Stomach (tissue), 9 donors: ENCODE data around the gene CENPX. TPM values are rescaled to one million over a fixed set of nuclear protein-coding genes. Genes with fewer than 3 reads are reported as not detected.
A peak's percentile ranks its signal among the peaks of the same experiment; 100 is the strongest.

ENCODE experiments used
- DNase-seq, 2 donors: peaks; one replicate each; pipeline versions ENCODE4 v3.0.0 to v3.0.0-alpha.2; 2013 to 2019
- H3K27ac ChIP-seq, 5 donors: fragments of 200-600 bp in 4 of 5; sonication (generic) in 4 of 5; one replicate each; pipeline ENCODE4 v1.5.1; 2013 to 2019; ENCODE audit warnings: mild to moderate bottlenecking in 1 of 5, moderate library complexity in 1 of 5
- H3K27me3 ChIP-seq, 3 donors: fragments of 200-600 bp; sonication (generic); one replicate each; pipeline ENCODE4 v1.5.1; 2017 to 2019; ENCODE audit warnings: mixed run types in 1 of 3
- H3K36me3 ChIP-seq, 4 donors: fragments of 200-600 bp; sonication (generic); 1 replicate in 3 of 4; 2 replicates in 1 of 4; pipeline ENCODE4 v1.5.1; 2016 to 2019
- H3K4me1 ChIP-seq, 4 donors: fragments of 200-600 bp; sonication (generic); one replicate each; pipeline ENCODE4 v1.5.1; 2016 to 2019
- H3K4me3 ChIP-seq, 4 donors: fragments of 200-600 bp; sonication (generic) in 3 of 4; one replicate each; pipeline ENCODE4 v1.5.1; 2016 to 2019; ENCODE audit warnings: mild to moderate bottlenecking in 1 of 4
- H3K9me3 ChIP-seq, 4 donors: fragments of 200-600 bp; sonication (generic); one replicate each; pipeline ENCODE4 v1.5.1; 2016 to 2019
- CTCF ChIP-seq, 7 experiments: fragments of 450-650 bp in 4 of 7; fragments of 200-600 bp in 3 of 7; sonication (generic) in 3 of 7; IDR thresholded peaks; one replicate each; pipeline ENCODE4 v1.5.1; 2016 to 2019; ENCODE audit warnings: antibody characterized with exemption in 7 of 7, control low read depth in 2 of 7, mild to moderate bottlenecking in 1 of 7
- EP300 ChIP-seq: sonication (generic); formaldehyde crosslinking; IDR thresholded peaks from one replicate; pipeline ENCODE4 v1.6.1; 2017; ENCODE audit warnings: antibody characterized with exemption
- POLR2A ChIP-seq, 4 donors: fragments of 450-650 bp; IDR thresholded peaks; one replicate each; pipeline ENCODE4 v1.6.1; 2016; ENCODE audit warnings: antibody characterized with exemption in 4 of 4, control low read depth in 2 of 4, mild to moderate bottlenecking in 1 of 4, moderate library complexity in 1 of 4
- POLR2AphosphoS5 ChIP-seq, 3 donors: sonication (generic); formaldehyde crosslinking; IDR thresholded peaks; one replicate each; pipeline ENCODE4 v1.6.1; 2016; ENCODE audit warnings: antibody characterized with exemption in 3 of 3
- WGBS, 5 donors: extraction: QIAGEN DNeasy Blood & Tissue Kit in 3 of 5; methylation state at CpG; one replicate each; pipeline versions ENCODE4 v1.1.5 to v1.1.7; 2013 to 2018; 5-methylcytosine and 5-hydroxymethylcytosine counted together
- intact Hi-C: fragments of 100-400 bp; cut with DNase I; formaldehyde crosslinking; loops from one replicate; pipeline ENCODE4 v1.15.1; 2023; ENCODE audit warnings: low total_unique reads
- polyA plus RNA-seq, 3 donors: library from polyadenylated mRNA; stranded (reverse); fragments of 200-250 nt; gene quantifications; one replicate each; pipeline ENCODE4 v1.2.3, GENCODE V29; 2013
- total RNA-seq, 5 donors: library from RNA; depleted of rRNA; stranded (reverse); fragments of >200 nt; gene quantifications; one replicate each; pipeline versions ENCODE4 v1.1.0 to v1.2.3, GENCODE V29; 2014 to 2016
- donor health status: healthy with polysubstance abuse.
- donor health status: Bipolar disorder and iron deficiency.
- donor health status: healthy.

CENPX gene
- total and polyA plus RNA-seq, 8 donors = 22.0 to 231 (median 151) TPM

- Histone ChIP-seq H3K36me3 (peaks cover 0 to 26% (median 18%) of the 10 kb centered on the region in 4 donors), H3K9me3 (no peaks in the 10 kb centered on the region), H3K27ac (peak overlapping the region; percentile 73 to 87 (median 81)), H3K4me1 (peaks cover 19 to 42% (median 31%) of the 10 kb centered on the region in 4 donors), H3K4me3 (peak overlapping the region; percentile 45 to 71 (median 60)), H3K27me3 (peaks cover 0 to 14% (median 8%) of the 10 kb centered on the region in 3 donors)
- TF ChIP-seq CTCF (IDR thresholded peaks at IDR 0.05) = peak in 5 of 7 experiments; percentile 89 to 95 (median 92)
- TF ChIP-seq POLR2AphosphoS5 (IDR thresholded peaks at IDR 0.05) = peak in 2 of 3 donors; percentile 49 to 82
- TF ChIP-seq POLR2A (IDR thresholded peaks at IDR 0.05) = no peak
- WGBS, 5 donors = 0 to 6% (median 1%) methylated on average over 17 to 94 of the region's 94 CpGs
- intact Hi-C loops = no loop called here
- peak; percentile 90 to 94 for DNase-seq
Measured at GRCh38 chr17:82030470-82031302, 8.0 kb upstream of the CENPX start.

GRCh38 chr17:82029990-82030469, 7.4 kb upstream of the CENPX start:
- Histone ChIP-seq H3K4me1 (peaks cover 16 to 36% (median 31%) of the 10 kb centered on the region in 4 donors), H3K36me3 (peaks cover 0 to 21% (median 14%) of the 10 kb centered on the region in 4 donors), H3K4me3 (peak overlapping the region in 3 of 4 donors; percentile 51 to 71 (median 68)), H3K27me3 (peaks cover 0 to 14% (median 8%) of the 10 kb centered on the region in 3 donors), H3K27ac (peak overlapping the region in 2 of 5 donors; percentile 11 to 73), H3K9me3 (no peaks in the 10 kb centered on the region)
- TF ChIP-seq POLR2AphosphoS5 (IDR thresholded peaks at IDR 0.05) = no peak
- no peak for TF ChIP-seq POLR2A (IDR thresholded peaks at IDR 0.05)
- no peak for TF ChIP-seq EP300
- TF ChIP-seq CTCF (IDR thresholded peaks at IDR 0.05) = no peak
- intact Hi-C loops = loop anchor here (2.0 kb wide), 1 partner anchor 125 kb away; no protein-coding TSS in a partner anchor
- 54 to 63% (median 60%) methylated on average over 22 to 31 of the region's 31 CpGs; no CpG with 5 or more reads in 1 of the 5 donors for WGBS, 5 donors
- DNase-seq = no peak

- Histone ChIP-seq H3K9me3 (no peaks in the 10 kb centered on the region), H3K36me3 (peaks cover 0 to 21% (median 10%) of the 10 kb centered on the region in 4 donors), H3K27me3 (peaks cover 0 to 14% (median 8%) of the 10 kb centered on the region in 3 donors), H3K4me1 (peaks cover 18 to 37% (median 36%) of the 10 kb centered on the region in 4 donors), H3K4me3 (no peak overlapping the region), H3K27ac (no peak overlapping the region)
- WGBS, 5 donors = 83 to 92% (median 90%) methylated on average over 7 to 16 of the region's 16 CpGs
- DNase-seq = no peak
- no peak for TF ChIP-seq POLR2AphosphoS5 (IDR thresholded peaks at IDR 0.05)
- no peak for TF ChIP-seq CTCF (IDR thresholded peaks at IDR 0.05)
- TF ChIP-seq POLR2A (IDR thresholded peaks at IDR 0.05) = no peak
- no peak for TF ChIP-seq EP300
- intact Hi-C loops = loop anchor here (2.0 kb wide), 1 partner anchor 125 kb away; no protein-coding TSS in a partner anchor
Measured at GRCh38 chr17:82029391-82029790, 6.7 kb upstream of the CENPX start.

DNA sequence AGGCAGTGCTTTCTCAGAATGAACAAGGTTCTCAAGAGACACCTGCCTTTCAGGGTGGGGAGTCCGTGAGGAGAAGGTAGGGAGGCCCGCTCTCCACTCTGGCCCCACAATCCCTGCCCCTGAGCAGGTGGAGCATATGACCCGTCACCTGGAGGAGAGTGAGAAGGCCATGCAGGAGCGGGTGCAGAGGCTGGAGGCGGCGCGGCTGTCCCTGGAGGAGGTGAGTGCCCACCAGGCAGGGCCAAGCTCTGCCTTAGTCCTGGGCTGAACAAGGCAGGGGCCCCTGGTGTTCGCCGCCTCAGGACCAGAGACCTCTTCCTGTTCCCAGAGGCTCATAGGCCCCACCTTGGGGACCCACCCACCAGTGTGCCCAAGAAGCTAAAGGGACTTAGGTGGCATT, 6.3 kb upstream of the CENPX start:
- H3K27me3 ChIP-seq = peaks cover 0 to 14% (median 8%) of the 10 kb centered on the region in 3 donors
- intact Hi-C loops = loop anchor here (2.0 kb wide), 1 partner anchor 126 kb away; no protein-coding TSS in a partner anchor
- 92 to 99% (median 98%) methylated on average over 7 to 9 of the region's 9 CpGs for WGBS, 5 donors
- DNase-seq = no peak
- no peak overlapping the region for H3K4me3 ChIP-seq
- peaks cover 0 to 21% (median 10%) of the 10 kb centered on the region in 4 donors for H3K36me3 ChIP-seq
- no peak for TF ChIP-seq POLR2A (IDR thresholded peaks at IDR 0.05)
- TF ChIP-seq CTCF (IDR thresholded peaks at IDR 0.05) = no peak
- TF ChIP-seq EP300 = no peak
- TF ChIP-seq POLR2AphosphoS5 (IDR thresholded peaks at IDR 0.05) = no peak
- peaks cover 22 to 40% (median 37%) of the 10 kb centered on the region in 4 donors for H3K4me1 ChIP-seq
- H3K9me3 ChIP-seq = no peaks in the 10 kb centered on the region
- H3K27ac ChIP-seq = no peak overlapping the region
